HepG2 (cell line): ENCODE results near the gene SIAH2. TPM values are rescaled to one million over a fixed set of nuclear protein-coding genes. Genes with fewer than 3 reads are reported as not detected.

Experiments used
- BRD4 ChIP-seq: sonication (generic); formaldehyde crosslinking; IDR thresholded peaks from 2 replicates; pipeline ENCODE4 v1.4.0; 2020; ENCODE audit warnings: missing genetic modification reagents
- DR1 ChIP-seq: sonication (generic); formaldehyde crosslinking; IDR thresholded peaks from 2 replicates; pipeline ENCODE4 v1.8.0; 2021; ENCODE audit warnings: mild to moderate bottlenecking, missing genetic modification reagents, inconsistent platforms
- NONO ChIP-seq, 2 experiments: fragments of 450-650 bp in 1 of 2; sonication (generic) in 1 of 2; formaldehyde crosslinking in 1 of 2; IDR thresholded peaks in 1 of 2; conservative IDR thresholded peaks in 1 of 2; 2 replicates each; pipeline versions ENCODE4 v1.6.1 to v1.8.0; 2017 to 2022; ENCODE audit warnings: mild to moderate bottlenecking in 1 of 2, missing genetic modification reagents in 1 of 2, moderate library complexity in 1 of 2
- SAP130 ChIP-seq: IDR thresholded peaks from 2 replicates; pipeline ENCODE4 v1.6.1; 2016; ENCODE audit warnings: low read depth
- polyA plus RNA-seq, 8 experiments: library from polyadenylated mRNA; depleted of rRNA in 3 of 8; stranded (reverse) in 7 of 8; unstranded in 1 of 8; fragments of >200 nt; fragmentation: Illumina TruSeq in 4 of 8; extraction: Trizol in 4 of 8; gene quantifications; 2 replicates each; pipeline versions ENCODE4 v1.2.1 to v1.2.3, GENCODE V29; 2011 to 2016; ENCODE audit warnings: low read depth in 4 of 8, missing spikeins in 1 of 8, mixed read lengths in 1 of 8; ENCODE audit not compliant: insufficient read depth in 1 of 8
- total RNA-seq, 5 experiments: library from RNA; depleted of rRNA; stranded (reverse); fragments of >200 nt; fragmentation: Illumina TruSeq; extraction: Trizol; gene quantifications; 2 replicates each; pipeline ENCODE4 v1.2.3, GENCODE V29; 2016; ENCODE audit warnings: low read depth in 1 of 5
- TF ChIP-seq, protein P1 (sequence below), 2 experiments: fragments of 450-650 bp in 1 of 2; sonication (generic) in 1 of 2; formaldehyde crosslinking in 1 of 2; IDR thresholded peaks; 2 replicates each; pipeline versions ENCODE4 v1.6.1 to v1.8.0; 2016 to 2022; ENCODE audit warnings: antibody characterized with exemption in 1 of 2, mild to moderate bottlenecking in 1 of 2, missing genetic modification reagents in 1 of 2
- TF ChIP-seq, protein P2 (sequence below): IDR thresholded peaks from 2 replicates; pipeline ENCODE4 v1.6.1; 2018; ENCODE audit warnings: missing genetic modification reagents

SIAH2 gene
- total and polyA plus RNA-seq, 2 of the 13 experiments (the other 11 are each of a cell fraction or from before 2014, with no cell fraction given): 71.8 to 117 TPM

- TF ChIP-seq NONO (IDR thresholded peaks at IDR 0.05) (no peak), NONO (CRISPR knock-in tag; conservative IDR thresholded peaks at IDR 0.05) (0 out of 2 replicates have a peak, but pooled peaks have one; percentile 43), SAP130 (CRISPR knock-in tag) (peak; percentile 77), BRD4 (CRISPR knock-in tag) (no peak), DR1 (CRISPR knock-in tag) (no peak)
- TF ChIP-seq, protein P1, sequence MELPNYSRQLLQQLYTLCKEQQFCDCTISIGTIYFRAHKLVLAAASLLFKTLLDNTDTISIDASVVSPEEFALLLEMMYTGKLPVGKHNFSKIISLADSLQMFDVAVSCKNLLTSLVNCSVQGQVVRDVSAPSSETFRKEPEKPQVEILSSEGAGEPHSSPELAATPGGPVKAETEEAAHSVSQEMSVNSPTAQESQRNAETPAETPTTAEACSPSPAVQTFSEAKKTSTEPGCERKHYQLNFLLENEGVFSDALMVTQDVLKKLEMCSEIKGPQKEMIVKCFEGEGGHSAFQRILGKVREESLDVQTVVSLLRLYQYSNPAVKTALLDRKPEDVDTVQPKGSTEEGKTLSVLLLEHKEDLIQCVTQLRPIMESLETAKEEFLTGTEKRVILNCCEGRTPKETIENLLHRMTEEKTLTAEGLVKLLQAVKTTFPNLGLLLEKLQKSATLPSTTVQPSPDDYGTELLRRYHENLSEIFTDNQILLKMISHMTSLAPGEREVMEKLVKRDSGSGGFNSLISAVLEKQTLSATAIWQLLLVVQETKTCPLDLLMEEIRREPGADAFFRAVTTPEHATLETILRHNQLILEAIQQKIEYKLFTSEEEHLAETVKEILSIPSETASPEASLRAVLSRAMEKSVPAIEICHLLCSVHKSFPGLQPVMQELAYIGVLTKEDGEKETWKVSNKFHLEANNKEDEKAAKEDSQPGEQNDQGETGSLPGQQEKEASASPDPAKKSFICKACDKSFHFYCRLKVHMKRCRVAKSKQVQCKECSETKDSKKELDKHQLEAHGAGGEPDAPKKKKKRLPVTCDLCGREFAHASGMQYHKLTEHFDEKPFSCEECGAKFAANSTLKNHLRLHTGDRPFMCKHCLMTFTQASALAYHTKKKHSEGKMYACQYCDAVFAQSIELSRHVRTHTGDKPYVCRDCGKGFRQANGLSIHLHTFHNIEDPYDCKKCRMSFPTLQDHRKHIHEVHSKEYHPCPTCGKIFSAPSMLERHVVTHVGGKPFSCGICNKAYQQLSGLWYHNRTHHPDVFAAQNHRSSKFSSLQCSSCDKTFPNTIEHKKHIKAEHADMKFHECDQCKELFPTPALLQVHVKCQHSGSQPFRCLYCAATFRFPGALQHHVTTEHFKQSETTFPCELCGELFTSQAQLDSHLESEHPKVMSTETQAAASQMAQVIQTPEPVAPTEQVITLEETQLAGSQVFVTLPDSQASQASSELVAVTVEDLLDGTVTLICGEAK (IDR thresholded peaks at IDR 0.05): peak; percentile 58
- TF ChIP-seq, protein P1 (CRISPR knock-in tag; IDR thresholded peaks at IDR 0.05): peak; percentile 92
- TF ChIP-seq, protein P2, sequence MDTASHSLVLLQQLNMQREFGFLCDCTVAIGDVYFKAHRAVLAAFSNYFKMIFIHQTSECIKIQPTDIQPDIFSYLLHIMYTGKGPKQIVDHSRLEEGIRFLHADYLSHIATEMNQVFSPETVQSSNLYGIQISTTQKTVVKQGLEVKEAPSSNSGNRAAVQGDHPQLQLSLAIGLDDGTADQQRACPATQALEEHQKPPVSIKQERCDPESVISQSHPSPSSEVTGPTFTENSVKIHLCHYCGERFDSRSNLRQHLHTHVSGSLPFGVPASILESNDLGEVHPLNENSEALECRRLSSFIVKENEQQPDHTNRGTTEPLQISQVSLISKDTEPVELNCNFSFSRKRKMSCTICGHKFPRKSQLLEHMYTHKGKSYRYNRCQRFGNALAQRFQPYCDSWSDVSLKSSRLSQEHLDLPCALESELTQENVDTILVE (CRISPR knock-in tag): no peak
These were observed 59.1 kb downstream of the SIAH2 start, which contains the start of gene ERICH6 (continued) for GRCh38 chr3:150703756-150704344.
